SKM-1 (cell line): ENCODE results near the gene KRT39.

Experiments
- DNase-seq: peaks from one replicate; lab custom pipeline; 2025; ENCODE audit not compliant: unreplicated experiment; lab: John Stamatoyannopoulos, UW

KRT39 gene

DNA sequence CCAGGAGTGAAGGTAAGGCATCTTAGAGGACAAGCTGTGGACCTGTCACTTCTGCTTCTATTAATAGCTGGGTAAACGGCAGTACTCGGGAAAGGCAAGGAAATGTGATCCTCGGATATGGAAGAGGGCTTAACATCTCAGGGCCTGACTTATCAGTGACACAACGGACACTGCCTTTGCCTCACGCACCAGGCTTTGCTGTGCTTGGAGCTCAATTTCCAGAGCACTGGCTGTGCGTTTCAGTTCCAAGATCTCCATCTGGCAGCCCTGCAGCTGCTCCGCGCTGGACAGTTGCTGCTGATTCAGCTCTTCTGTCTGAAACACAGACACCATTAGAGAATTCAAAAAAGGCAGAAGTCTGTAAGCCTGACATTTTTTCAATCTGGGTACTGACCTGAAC lies 13.8 kb upstream of the KRT39 start:
- DNase-seq: no peak

- DNase-seq: no peak
These were observed 13.4 kb upstream of the KRT39 start for GRCh38 chr17:40980117-40980516.

- no peak for DNase-seq
These were observed 11.9 kb upstream of the KRT39 start for GRCh38 chr17:40978575-40979151.

GRCh38 chr17:40975516-40975915 lies 8.8 kb upstream of the KRT39 start:
- no peak for DNase-seq

GRCh38 chr17:40974366-40974765 lies 7.6 kb upstream of the KRT39 start:
- no peak for DNase-seq

DNA sequence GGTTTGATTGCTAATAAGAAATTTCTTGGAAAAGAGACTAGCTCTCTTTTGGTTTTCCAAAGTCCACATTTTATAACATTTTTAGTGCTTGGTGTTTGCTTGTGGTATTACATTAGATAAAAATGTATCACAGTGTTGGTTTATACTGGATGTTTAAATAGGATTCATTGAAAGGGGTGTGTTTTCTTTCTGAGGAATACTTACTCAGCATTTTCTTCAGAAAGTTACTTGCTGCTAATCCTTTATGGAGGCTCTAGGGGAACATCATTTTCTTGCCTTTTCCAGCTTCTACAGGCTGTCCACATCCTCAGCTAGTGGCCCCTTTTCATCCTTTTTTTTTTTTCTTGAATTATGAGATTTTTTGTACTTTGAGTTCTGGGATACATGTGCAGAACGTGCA lies 834 bp upstream of the KRT39 start:
- DNase-seq: no peak

DNA sequence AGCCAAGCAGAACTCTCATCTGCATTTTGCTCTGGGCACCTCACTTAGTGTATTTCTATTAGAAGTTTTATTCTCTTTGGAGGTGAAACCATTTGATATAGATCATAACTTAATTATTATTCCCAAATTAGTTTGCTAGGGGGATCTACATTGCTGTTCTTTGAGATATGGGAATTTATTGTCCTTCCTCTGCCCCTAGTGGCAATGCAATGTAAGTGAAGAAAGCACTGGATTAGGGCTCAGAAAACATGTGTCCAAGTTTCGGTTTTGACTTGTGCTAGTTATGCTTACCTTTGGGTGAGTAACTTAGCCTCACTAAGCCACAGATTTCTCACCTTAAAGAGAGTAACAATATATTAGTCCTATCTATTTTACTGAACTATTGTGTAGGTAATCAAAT lies 2.9 kb downstream of the KRT39 start:
- DNase-seq: no peak

GRCh38 chr17:40962059-40962561 lies 4.6 kb downstream of the KRT39 start:
- DNase-seq: no peak

- no peak for DNase-seq
These were observed 5.2 kb downstream of the KRT39 start for GRCh38 chr17:40961591-40961990.

GRCh38 chr17:40960144-40960543 lies 6.6 kb downstream of the KRT39 start:
- DNase-seq: no peak

GRCh38 chr17:40958086-40958953 lies 8.4 kb downstream of the KRT39 start:
- no peak for DNase-seq

DNA sequence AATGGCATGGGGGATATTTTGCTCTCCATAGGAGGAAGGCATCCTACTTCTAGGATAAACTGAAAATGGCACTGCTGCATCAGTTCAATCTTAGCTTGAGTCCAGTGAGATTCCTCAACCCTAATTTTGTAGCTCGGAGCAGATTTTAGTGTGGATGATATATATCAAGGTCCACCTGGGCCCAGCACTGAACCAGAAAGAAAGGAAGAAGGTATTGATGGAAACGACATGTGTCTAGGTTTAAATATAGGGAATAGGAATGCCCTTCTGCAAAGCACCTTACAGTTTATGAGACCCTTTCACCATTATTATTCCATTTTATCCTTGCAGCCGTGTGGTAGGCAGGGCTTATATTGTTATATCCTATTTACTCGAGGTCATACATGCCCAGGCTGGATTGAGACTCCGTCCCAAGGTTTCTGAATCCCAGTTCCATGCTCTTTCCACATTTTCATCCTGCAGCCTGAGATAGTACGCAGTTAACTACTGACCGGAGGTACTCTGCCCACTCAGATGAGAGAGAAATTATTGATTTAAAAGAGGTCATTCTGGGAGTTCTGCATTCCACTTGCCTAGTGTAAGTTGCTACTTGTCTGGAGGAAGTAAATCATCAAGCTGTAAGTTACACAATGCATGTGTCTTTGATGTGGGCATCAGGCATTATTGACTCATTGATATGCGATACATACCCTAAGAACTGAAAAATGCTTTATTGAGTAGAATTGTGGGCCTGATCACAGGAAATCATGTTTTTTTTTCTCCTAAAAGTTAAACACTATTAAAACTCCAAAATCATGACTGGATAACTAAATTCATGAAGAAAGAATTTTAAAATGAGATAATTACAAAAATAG lies 10.1 kb downstream of the KRT39 start:
- no peak for DNase-seq

DNA sequence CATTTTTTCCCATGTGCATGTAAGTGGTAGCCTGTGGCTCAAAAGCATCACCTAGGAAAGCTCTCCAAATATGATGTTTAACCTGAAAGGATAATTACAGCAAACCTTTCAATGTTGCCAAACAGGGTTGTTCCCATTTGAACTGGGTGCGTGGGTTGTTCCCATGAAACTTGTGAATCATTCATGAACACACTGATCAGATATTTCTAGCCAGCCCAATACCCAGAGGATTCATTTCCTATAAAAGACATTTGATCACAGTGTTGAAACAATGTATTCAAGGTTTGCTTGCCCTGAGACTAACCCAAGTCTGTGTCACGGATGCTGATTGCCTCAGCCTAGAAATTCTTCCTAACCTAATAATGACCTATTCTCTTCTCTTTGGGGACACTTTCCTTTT lies 12.9 kb downstream of the KRT39 start:
- no peak for DNase-seq

- DNase-seq: no peak
These were observed 14.1 kb downstream of the KRT39 start for GRCh38 chr17:40952661-40953060.

GRCh38 chr17:40952154-40952553 lies 14.6 kb downstream of the KRT39 start:
- no peak for DNase-seq

- DNase-seq: no peak
These were observed 15.6 kb downstream of the KRT39 start for GRCh38 chr17:40951011-40951622.

DNA sequence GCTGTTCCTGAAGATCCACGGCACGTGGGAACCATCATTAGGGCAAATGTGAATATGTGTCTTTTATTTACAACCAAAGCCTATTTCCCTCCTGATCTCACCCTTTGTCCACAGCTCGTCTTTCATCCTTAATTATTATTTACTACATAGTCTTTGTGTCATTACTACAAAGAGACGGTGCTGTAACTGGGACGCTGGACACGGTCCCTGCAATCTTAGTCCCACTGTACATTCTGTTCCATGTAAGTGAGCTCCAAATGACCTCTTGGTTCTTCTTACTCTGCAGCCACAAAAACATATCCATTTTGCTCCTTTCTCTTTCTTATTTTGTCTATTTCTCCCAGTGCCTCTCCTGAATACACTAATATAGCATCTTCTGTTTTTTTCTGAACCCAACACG lies 16.6 kb downstream of the KRT39 start:
- no peak for DNase-seq

GRCh38 chr17:40949418-40949817 lies 17.3 kb downstream of the KRT39 start:
- no peak for DNase-seq

GRCh38 chr17:40947929-40948328 lies 18.8 kb downstream of the KRT39 start:
- no peak for DNase-seq

DNA sequence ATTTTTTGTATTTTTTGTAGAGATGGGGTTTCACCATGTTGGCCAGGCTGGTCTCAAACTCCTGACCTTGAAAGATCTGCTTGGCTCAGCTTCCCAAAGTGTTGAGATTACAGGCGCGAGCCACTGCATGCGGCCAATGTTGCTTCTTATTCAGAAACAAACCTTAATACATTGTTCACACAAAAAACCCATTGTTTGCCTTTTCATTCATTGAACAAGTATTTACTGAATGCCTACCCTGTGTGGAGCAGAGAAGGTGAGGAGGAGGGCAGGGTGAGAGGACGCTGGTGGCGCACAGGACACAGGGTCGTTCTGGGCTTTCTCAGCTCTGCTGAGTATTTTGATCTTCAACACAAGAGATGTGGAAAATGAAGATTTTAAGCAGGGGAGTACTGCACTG lies 21.3 kb downstream of the KRT39 start:
- no peak for DNase-seq

DNA sequence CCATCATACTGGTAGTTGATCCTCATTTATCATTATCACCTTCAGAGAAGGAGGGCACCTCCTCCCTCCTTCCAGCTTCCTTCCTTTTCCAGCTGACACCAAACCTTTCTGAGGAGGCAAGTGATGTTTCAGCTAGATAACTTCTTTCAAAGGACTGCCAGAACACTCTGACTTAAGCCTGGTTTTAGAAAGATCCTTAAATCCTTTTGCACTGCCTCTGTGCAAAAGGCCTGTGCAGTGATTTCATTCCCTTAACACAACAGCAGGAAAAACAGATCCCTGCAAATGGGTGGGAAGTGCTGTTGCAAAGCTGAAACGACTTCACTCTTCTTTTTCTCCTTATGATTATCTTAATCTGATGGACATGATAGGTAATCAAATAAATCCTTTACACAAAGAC lies 22.2 kb downstream of the KRT39 start:
- DNase-seq: no peak
